Aorta (tissue), 5 donors: Measurements from ENCODE around the gene GNG13. TPM values are rescaled to one million over a fixed set of nuclear protein-coding genes. Genes with fewer than 3 reads are reported as not detected.

Experiments used
- ATAC-seq: fragments of 200-7000 bp; cut with Tn5 transposase; one replicate; pipeline ENCODE4 v1.9.1; 2022; ENCODE audit warnings: moderate library complexity; ENCODE audit not compliant: low FRiP score
- DNase-seq, 2 donors: peaks; one replicate each; pipeline ENCODE4 v3.0.0-alpha.2; 2020
- H3K27ac ChIP-seq, 2 donors: one replicate each; pipeline ENCODE4 v1.5.1; 2013; ENCODE audit warnings: low read length in 2 of 2, mild to moderate bottlenecking in 2 of 2, moderate library complexity in 2 of 2, control low read depth in 1 of 2, inconsistent platforms in 1 of 2, low read depth in 1 of 2
- H3K27me3 ChIP-seq, 2 donors: one replicate each; pipeline ENCODE4 v1.6.1; 2013; ENCODE audit warnings: control low read depth in 1 of 2, low read length in 1 of 2, mild to moderate bottlenecking in 1 of 2, moderate library complexity in 1 of 2; ENCODE audit not compliant: insufficient read depth in 2 of 2, control insufficient read depth in 1 of 2
- H3K36me3 ChIP-seq, 2 donors: one replicate each; pipeline ENCODE4 v1.6.1; 2013; ENCODE audit warnings: control low read depth in 1 of 2, low read length in 1 of 2, mild to moderate bottlenecking in 1 of 2; ENCODE audit not compliant: insufficient read depth in 2 of 2, control insufficient read depth in 1 of 2
- H3K4me1 ChIP-seq, 2 donors: one replicate each; pipeline ENCODE4 v1.6.1; 2013; ENCODE audit warnings: low read length in 2 of 2, control low read depth in 1 of 2, mild to moderate bottlenecking in 1 of 2, moderate library complexity in 1 of 2; ENCODE audit not compliant: insufficient read depth in 2 of 2, control insufficient read depth in 1 of 2
- H3K4me3 ChIP-seq, 2 donors: one replicate each; pipeline ENCODE4 v1.5.1; 2013; ENCODE audit warnings: low read length in 2 of 2, control low read depth in 1 of 2, mild to moderate bottlenecking in 1 of 2
- H3K9me3 ChIP-seq: one replicate; pipeline ENCODE4 v1.6.1; 2013; ENCODE audit warnings: mild to moderate bottlenecking, low read length; ENCODE audit not compliant: control insufficient read depth
- WGBS, 2 donors: extraction: QIAGEN DNeasy Blood & Tissue Kit; methylation state at CpG; one replicate each; pipeline ENCODE4 v1.1.7; 2013; 5-methylcytosine and 5-hydroxymethylcytosine counted together
- intact Hi-C, 2 donors: fragments of 100-400 bp; cut with DNase I; formaldehyde crosslinking; loops; one replicate each; pipeline versions ENCODE4 v1.14.2 to v1.15.0; 2022
- polyA plus RNA-seq, 2 donors: library from polyadenylated mRNA; stranded (reverse); fragments of 200-250 nt; gene quantifications; one replicate each; pipeline ENCODE4 v1.2.3, GENCODE V29; 2013
- total RNA-seq, 2 donors: library from RNA; stranded (reverse); fragmentation: NEBNext Ultra II Directional; extraction: Animal tissue kit (Norgen Biotek cat#: 25700); gene quantifications; one replicate each; pipeline ENCODE4 v1.2.1, GENCODE V29; 2021
- donor health status: healthy with polysubstance abuse.
- donor health status: Bipolar disorder and iron deficiency.
- donor health status: DM: no; HTN: no; CAD: no.
- donor health status: DM: no; HTN: no; CAD: no.
- donor health status: DM: yes; HTN: yes; CAD: no.

GNG13 gene
- total and polyA plus RNA-seq, 4 donors: not detected

DNA sequence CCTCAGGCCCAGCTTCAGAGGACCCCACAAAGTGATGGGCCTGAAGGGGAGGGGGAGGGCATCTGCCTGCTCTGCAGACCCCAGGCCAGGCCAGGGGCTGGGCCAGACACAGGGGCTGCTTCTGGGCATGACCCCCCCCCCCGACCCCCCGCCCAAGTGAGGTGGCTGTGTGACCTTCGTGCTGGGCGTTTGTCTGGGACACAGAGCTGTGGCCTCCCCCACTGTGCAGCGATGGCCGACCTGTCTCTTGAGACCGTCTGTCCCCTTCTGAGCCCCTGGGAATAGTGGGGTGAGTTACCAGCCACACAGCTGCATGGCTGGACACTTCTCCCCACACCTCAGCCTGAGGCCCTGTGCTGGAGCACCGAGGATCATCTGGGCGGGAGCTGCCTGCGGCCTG, 34.8 kb upstream of the GNG13 start:
- Histone ChIP-seq H3K27ac (no peak overlapping the region), H3K4me1 (no peaks in the 10 kb centered on the region), H3K4me3 (no peak overlapping the region), H3K9me3 (peaks cover 6% of the 10 kb centered on the region), H3K27me3 (no peaks in the 10 kb centered on the region), H3K36me3 (no peaks in the 10 kb centered on the region)
- 93 to 95% methylated on average over 6 to 10 of the region's 10 CpGs for WGBS, 2 donors
- no peak for ATAC-seq
- intact Hi-C loops: no loop called here
- no peak for DNase-seq

DNA sequence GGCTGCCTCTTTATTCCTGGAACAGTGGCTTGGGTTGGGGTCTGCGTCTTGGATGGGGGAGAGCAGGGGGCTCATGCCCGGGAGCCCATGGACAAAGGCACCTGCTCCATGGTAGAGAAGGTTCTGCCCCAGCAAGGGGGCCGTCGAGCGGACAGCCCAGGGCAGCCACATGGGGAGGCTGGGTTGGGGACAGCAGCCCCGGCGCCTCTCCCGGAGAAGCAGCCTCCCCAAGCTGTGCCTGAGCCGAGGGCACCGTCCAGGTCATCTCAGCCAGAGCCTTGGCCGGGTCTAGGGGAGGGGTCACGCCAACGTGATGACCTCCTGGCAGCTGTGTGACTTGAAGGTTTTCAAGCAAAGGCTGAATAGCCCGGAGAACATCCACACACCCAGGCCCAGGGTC, 32.9 kb upstream of the GNG13 start:
- ATAC-seq (no peak), DNase-seq (no peak)
- intact Hi-C loops: no loop called here
- no peaks in the 10 kb centered on the region for H3K36me3 ChIP-seq
- no peak overlapping the region for H3K27ac ChIP-seq
- no peaks in the 10 kb centered on the region for H3K4me1 ChIP-seq
- no peak overlapping the region for H3K4me3 ChIP-seq
- H3K9me3 ChIP-seq: peaks cover 6% of the 10 kb centered on the region
- 80 to 83% methylated on average over 14 of the region's 14 CpGs for WGBS, 2 donors
- no peaks in the 10 kb centered on the region for H3K27me3 ChIP-seq

DNA sequence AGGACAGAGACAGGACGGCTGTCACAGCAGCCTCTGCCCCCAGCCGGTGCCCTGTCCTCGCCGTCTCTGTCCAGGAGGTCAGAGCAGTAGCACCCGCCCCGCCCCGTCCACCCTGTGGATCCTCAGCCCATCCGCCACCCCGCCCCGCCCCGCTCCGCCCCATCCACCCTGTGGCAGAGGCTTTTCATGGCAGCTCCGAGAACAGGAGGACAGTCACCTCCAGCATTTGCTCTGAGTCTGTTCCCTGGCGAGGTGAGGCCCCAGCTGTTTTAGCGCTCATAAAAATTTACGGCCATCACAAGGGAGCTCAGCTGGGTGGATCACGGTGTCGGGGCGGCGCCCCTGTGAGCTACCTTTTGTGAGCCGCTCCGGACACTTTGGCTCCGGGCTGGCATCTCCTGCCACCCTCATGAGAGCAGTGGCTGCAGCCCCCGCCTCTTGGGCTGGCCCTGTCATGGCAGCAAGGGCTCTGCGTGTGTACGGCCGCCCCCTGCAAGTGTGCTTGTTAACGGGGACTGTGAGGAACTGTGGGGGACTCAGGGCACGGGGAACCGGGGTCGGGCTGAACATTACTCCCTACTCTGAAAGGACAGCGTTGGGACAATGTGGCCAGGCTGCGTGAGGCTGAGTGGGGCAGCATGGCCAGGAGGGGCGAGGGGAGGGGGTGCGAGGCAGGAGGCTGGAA, 32.3 kb upstream of the GNG13 start:
- whole genome bisulfite sequencing, 2 donors: 48 to 62% methylated on average over 35 of the region's 35 CpGs

DNA sequence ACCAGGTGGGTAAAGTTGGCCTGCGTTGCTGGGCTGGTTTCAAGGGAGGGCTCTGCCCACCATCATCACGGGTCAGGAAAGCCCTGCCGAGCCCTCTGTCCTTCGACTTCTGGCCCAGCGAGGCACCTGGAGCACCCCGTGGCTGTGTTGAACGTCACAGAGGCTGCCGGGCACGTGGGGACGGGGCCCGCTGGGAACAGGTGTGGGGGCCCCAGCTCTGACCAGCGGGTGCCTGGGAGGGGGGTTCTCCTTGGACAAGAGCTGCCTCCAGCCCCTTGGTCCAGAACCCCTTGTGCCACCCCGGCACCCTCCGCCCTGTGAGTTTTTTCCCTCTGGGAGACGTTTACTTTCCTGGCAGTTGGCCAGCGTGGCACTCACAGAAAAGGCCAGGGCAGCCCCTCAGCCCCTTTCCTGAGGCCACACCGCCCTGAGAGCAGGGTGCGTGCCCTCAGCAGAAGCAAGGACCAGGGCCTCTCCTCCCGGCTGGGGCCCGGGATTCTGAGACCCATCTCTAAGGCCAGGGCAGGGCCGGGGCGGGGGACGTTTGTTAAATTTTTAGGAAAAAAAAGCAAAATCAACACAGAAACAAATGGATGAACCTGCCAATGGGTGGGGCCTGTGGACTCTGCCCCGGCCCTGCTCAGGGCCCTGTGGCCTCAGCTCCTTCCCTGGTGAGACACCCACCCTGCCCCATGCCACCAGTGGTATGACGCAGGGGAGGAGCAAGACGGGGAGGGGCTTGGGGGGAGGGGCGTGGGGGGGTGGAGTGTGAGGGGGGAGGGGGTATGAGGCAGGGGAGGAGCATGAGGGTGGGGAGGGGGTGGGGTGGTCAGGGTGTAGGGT, 31.3 kb upstream of the GNG13 start:
- DNase-seq (no peak), ATAC-seq (no peak)
- Histone ChIP-seq H3K27me3 (no peaks in the 10 kb centered on the region), H3K36me3 (no peaks in the 10 kb centered on the region), H3K9me3 (peaks cover 6% of the 10 kb centered on the region), H3K4me1 (no peaks in the 10 kb centered on the region), H3K4me3 (no peak overlapping the region), H3K27ac (no peak overlapping the region)
- WGBS, 2 donors: 63 to 65% methylated on average over 26 to 27 of the region's 27 CpGs
- intact Hi-C loops: no loop called here

More for the DNA sequence above, 32.3 kb upstream of the GNG13 start:
- no peaks in the 10 kb centered on the region for H3K36me3 ChIP-seq
- no peak overlapping the region for H3K4me3 ChIP-seq
- no peak for ATAC-seq
- H3K27ac ChIP-seq: no peak overlapping the region
- no peak for DNase-seq
- peaks cover 6% of the 10 kb centered on the region for H3K9me3 ChIP-seq
- intact Hi-C loops: no loop called here
- no peaks in the 10 kb centered on the region for H3K4me1 ChIP-seq
- H3K27me3 ChIP-seq: no peaks in the 10 kb centered on the region

DNA sequence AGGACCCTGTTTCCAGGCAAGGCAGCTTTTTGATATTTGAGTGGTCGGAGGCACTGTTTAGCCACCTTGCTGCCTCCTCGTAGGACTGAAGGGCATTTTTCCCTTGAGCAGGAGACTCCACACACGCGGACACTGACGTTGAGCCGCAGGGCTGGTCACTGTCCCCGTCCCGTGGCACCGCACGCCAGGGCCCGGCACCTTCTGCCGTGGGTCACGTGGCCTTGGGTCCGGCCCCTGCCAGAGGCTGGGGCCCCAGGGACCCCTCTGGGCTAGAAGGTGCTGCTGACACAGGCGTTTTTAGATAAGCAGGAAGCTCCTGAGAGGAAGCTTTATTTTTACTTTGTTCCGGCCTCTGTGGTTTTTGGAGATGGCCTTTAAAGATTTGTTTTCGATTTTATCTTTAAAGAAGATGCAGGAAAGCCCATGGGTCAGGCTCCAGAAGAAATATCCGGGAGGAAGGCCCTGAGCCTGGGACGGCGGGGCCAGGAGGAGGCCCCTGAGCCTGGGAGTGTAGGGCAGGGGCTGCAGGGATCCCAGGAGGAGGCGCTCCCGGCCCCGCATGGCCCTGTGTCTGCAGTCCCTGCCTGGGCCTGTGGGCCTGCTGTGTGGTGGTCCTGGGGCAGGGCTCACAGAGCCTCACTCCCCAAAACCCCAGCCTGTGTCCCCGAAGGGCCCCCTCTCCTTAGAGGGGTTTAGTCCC, 30.5 kb upstream of the GNG13 start:
- peaks cover 5% of the 10 kb centered on the region for H3K9me3 ChIP-seq
- H3K4me1 ChIP-seq: no peaks in the 10 kb centered on the region
- no peak overlapping the region for H3K4me3 ChIP-seq
- no peak for DNase-seq
- no peak overlapping the region for H3K27ac ChIP-seq
- WGBS, 2 donors: 70 to 73% methylated on average over 24 of the region's 24 CpGs
- H3K36me3 ChIP-seq: no peaks in the 10 kb centered on the region
- intact Hi-C loops: no loop called here
- no peak for ATAC-seq
- no peaks in the 10 kb centered on the region for H3K27me3 ChIP-seq

DNA sequence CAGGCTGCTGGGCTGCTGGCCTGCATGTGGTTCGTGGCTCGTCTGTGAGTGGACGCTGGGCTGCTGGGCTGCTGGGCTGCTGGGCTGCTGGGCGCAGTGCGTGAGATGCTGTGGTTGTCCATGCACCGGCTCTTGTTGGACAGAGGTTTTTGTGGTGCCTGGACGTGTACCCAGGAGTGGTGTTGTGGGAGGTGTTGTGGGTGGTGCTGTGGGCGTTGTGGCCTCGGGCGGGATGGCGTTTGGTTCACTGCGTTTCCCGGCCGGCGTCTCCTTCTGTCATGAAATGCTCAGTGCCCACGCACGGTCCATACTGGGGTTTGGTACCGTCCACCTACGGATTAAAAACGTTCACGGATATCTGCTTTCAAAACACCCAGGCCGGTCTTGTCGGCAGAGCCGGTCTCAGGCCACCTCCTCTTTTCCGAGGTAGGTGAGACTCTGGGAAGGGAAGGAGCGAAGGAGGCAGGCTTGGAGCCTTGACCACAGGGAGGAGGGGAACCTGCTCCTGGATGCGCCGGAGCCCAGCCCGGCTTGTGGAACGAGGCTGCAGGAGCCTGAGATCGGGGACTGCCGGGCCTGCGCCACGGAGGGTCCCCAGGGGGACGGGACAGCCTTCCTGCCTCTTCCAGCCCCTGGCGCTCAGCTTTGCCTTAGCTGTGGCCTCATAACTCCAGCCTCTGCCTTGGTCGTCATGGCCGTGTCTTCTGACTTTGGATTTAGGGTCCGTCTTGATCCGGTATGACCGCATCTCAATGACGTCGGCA, 29.8 kb upstream of the GNG13 start:
- ATAC-seq (no peak), DNase-seq (no peak)
- peaks cover 2% of the 10 kb centered on the region for H3K9me3 ChIP-seq
- H3K27me3 ChIP-seq: no peaks in the 10 kb centered on the region
- H3K36me3 ChIP-seq: no peaks in the 10 kb centered on the region
- 88 to 89% methylated on average over 41 to 43 of the region's 43 CpGs for WGBS, 2 donors
- no peak overlapping the region for H3K27ac ChIP-seq
- H3K4me1 ChIP-seq: no peaks in the 10 kb centered on the region
- intact Hi-C loops: no loop called here
- H3K4me3 ChIP-seq: no peak overlapping the region

DNA sequence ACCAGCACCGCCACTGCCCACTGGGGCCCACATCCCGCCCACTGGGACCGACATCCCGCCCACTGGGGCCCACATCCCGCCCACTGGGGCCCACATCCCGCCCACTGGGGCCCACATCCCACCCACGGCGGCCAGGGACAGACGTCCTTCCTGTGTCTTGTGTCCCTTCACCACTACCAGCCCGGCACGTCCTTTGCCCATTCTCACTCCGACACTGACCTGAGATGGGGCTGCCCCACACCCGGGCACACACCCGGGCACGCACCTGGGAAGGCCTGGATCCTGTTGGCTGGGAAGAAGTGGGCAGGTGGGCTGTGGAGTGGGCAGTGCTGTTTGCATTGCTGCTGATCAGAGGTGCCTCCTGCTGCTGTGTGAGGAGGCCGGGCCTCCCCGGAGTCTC, 28.4 kb upstream of the GNG13 start:
- Histone ChIP-seq H3K27me3 (no peaks in the 10 kb centered on the region), H3K9me3 (peaks cover 2% of the 10 kb centered on the region), H3K36me3 (no peaks in the 10 kb centered on the region), H3K4me1 (no peaks in the 10 kb centered on the region), H3K4me3 (no peak overlapping the region), H3K27ac (no peak overlapping the region)
- WGBS, 2 donors: 83 to 86% methylated on average over 17 of the region's 17 CpGs
- DNase-seq: no peak
- no peak for ATAC-seq
- intact Hi-C loops: no loop called here

DNA sequence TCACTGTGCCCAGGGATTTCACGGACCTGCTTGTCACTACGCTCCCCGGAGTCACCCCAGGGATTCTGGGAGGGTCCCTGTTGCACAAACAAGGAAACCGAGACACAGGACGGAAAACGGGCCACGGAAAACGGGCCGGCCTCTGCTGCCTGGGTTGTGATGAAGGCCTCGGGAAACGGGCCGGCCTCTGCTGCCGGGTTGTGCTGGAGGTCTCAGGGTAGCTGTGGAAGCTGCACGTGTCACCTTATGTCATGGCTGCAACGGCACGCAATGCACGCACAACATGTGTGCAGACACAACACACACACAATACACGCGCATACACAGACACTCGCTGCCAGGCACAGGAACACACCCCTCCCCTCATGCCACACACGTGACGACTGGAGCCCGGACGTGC, 27.0 kb upstream of the GNG13 start:
- Histone ChIP-seq H3K36me3 (no peaks in the 10 kb centered on the region), H3K9me3 (no peaks in the 10 kb centered on the region), H3K4me1 (no peaks in the 10 kb centered on the region), H3K27me3 (no peaks in the 10 kb centered on the region), H3K4me3 (no peak overlapping the region), H3K27ac (no peak overlapping the region)
- 92 to 94% methylated on average over 24 of the region's 24 CpGs for WGBS, 2 donors
- DNase-seq (no peak), ATAC-seq (no peak)
- intact Hi-C loops: no loop called here
